BJ (cell line): ENCODE measurements around the gene PRUNE1. TPM values are rescaled to one million over a fixed set of nuclear protein-coding genes. Genes with fewer than 3 reads are reported as not detected.

Experiments used
- CTCF ChIA-PET: fragments of 350-600 bp; formaldehyde crosslinking; extraction: SDS; loops from one replicate; lab custom pipeline; 2021; ENCODE audit warnings: antibody characterized with exemption, inconsistent platforms; lab: Yijun Ruan, JAX
- POLR2A ChIA-PET: fragments of 300-600 bp; sonication (Branson Sonifier 250); formaldehyde crosslinking; extraction: SDS; loops from one replicate; lab custom pipeline; 2021; ENCODE audit warnings: antibody characterized with exemption; lab: Charles Lee
- DNase-seq: peaks from one replicate; pipeline ENCODE4 v3.0.0-alpha.2; 2011; ENCODE audit warnings: low read depth
- H3K27me3 ChIP-seq: 2 replicates; pipeline ENCODE4 v1.6.0; 2011; ENCODE audit warnings: low read length; ENCODE audit not compliant: control insufficient read depth, insufficient read depth
- H3K36me3 ChIP-seq: 2 replicates; pipeline ENCODE4 v1.5.1; 2011; ENCODE audit warnings: low read length; ENCODE audit not compliant: control insufficient read depth, insufficient read depth
- H3K4me3 ChIP-seq: 2 replicates; pipeline ENCODE4 v1.5.1; 2011; ENCODE audit warnings: low read depth, mild to moderate bottlenecking, control low read depth, low read length
- polyA plus RNA-seq: library from polyadenylated mRNA; depleted of rRNA; stranded (reverse); fragments of >200 nt; gene quantifications from 2 replicates; pipeline ENCODE4 v1.2.3, GENCODE V29; 2011
- TF ChIP-seq, protein P1 (sequence below): IDR thresholded peaks from 2 replicates; pipeline ENCODE4 v1.5.1; 2011; ENCODE audit warnings: low read depth, mild to moderate bottlenecking, control low read depth, inconsistent platforms, low read length, moderate library complexity; ENCODE audit not compliant: insufficient read depth

PRUNE1 gene
- polyA plus RNA-seq, 1 experiment: 16.2 TPM

GRCh38 chr1:150969626-150970025, 38.6 kb upstream of the PRUNE1 start:
- no peak for DNase-seq
- Histone ChIP-seq H3K36me3 (peaks cover 30% of the 10 kb centered on the region), H3K27me3 (no peaks in the 10 kb centered on the region), H3K4me3 (no peak overlapping the region)
- TF ChIP-seq, protein P1, sequence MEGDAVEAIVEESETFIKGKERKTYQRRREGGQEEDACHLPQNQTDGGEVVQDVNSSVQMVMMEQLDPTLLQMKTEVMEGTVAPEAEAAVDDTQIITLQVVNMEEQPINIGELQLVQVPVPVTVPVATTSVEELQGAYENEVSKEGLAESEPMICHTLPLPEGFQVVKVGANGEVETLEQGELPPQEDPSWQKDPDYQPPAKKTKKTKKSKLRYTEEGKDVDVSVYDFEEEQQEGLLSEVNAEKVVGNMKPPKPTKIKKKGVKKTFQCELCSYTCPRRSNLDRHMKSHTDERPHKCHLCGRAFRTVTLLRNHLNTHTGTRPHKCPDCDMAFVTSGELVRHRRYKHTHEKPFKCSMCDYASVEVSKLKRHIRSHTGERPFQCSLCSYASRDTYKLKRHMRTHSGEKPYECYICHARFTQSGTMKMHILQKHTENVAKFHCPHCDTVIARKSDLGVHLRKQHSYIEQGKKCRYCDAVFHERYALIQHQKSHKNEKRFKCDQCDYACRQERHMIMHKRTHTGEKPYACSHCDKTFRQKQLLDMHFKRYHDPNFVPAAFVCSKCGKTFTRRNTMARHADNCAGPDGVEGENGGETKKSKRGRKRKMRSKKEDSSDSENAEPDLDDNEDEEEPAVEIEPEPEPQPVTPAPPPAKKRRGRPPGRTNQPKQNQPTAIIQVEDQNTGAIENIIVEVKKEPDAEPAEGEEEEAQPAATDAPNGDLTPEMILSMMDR: no peak
- POLR2A ChIA-PET: no interaction called here
- CTCF ChIA-PET: interaction anchor here (1.3 to 3.3 kb wide), 2 partner anchors 11 to 27 kb away, joined by 4 to 13 read pairs; no protein-coding TSS in a partner anchor

- ChIA-PET POLR2A (interaction anchor here (0.5 to 0.6 kb wide), 2 partner anchors 23 to 73 kb away, joined by 5 to 9 read pairs; no protein-coding TSS in a partner anchor), CTCF (interaction anchor here (0.6 to 3.3 kb wide), 7 partner anchors 9 to 102 kb away, joined by 3 to 13 read pairs (median 4); partner anchors contain the start of gene ANXA9)
- H3K36me3 ChIP-seq: peaks cover 23% of the 10 kb centered on the region
- no peak overlapping the region for H3K4me3 ChIP-seq
- DNase-seq: no peak
- H3K27me3 ChIP-seq: no peaks in the 10 kb centered on the region
- TF ChIP-seq, protein P1: no peak
Observed at GRCh38 chr1:150970808-150971582, 37.3 kb upstream of the PRUNE1 start.

GRCh38 chr1:150971583-150972416, 36.4 kb upstream of the PRUNE1 start:
- Histone ChIP-seq H3K36me3 (peaks cover 17% of the 10 kb centered on the region), H3K27me3 (no peaks in the 10 kb centered on the region), H3K4me3 (no peak overlapping the region)
- TF ChIP-seq, protein P1: 0 out of 2 replicates have a peak, but pooled peaks have one; percentile 7
- CTCF ChIA-PET: interaction anchor here (0.8 to 16.5 kb wide), 7 partner anchors 8 to 33 kb away, joined by 3 to 217 read pairs (median 4); partner anchors contain the start of gene ANXA9
- DNase-seq: no peak
- POLR2A ChIA-PET: no interaction called here

GRCh38 chr1:150972417-150972940, 35.8 kb upstream of the PRUNE1 start:
- CTCF ChIA-PET: interaction anchor here (1.0 to 16.5 kb wide), 2 partner anchors 18 to 24 kb away, joined by 3 to 217 read pairs; no protein-coding TSS in a partner anchor
- TF ChIP-seq, protein P1: no peak
- no peak for DNase-seq
- Histone ChIP-seq H3K4me3 (peak overlapping the region; percentile 1; the same call in 1 of the 2 replicates), H3K27me3 (no peaks in the 10 kb centered on the region), H3K36me3 (peaks cover 12% of the 10 kb centered on the region)
- POLR2A ChIA-PET: no interaction called here
